ENCODE data around the gene HLA-F.

The HLA-F gene

DNA sequence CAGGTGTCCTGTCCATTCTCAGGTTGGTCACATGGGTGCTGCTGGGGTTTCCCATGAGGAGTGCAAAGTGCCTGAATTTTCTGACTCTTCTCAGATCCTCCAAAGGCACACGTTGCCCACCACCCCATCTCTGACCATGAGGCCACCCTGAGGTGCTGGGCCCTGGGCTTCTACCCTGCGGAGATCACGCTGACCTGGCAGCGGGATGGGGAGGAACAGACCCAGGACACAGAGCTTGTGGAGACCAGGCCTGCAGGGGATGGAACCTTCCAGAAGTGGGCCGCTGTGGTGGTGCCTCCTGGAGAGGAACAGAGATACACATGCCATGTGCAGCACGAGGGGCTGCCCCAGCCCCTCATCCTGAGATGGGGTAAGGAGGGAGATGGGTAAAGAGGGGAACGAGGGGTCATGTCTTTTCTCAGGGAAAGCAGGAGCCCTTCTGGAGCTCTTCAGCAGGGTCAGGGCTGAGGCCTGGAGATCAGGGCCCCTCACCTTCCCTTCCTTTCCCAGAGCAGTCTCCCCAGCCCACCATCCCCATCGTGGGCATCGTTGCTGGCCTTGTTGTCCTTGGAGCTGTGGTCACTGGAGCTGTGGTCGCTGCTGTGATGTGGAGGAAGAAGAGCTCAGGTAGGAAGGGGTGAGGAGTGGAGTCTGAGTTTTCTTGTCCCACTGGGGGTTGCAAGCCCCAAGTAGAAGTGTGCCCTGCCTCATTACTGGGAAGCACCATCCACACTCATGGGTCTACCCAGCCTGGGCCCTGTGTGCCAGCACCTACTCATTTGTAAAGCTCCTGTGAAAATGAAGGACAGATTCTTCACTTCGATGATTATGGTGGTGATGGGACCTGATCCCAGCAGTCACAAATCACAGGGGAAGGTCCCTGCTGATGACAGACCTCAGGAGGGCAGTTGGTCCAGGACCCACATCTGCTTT lies 2.0 kb downstream of the HLA-F start:
- no peak for DNase-seq (ENCODE audit: low spot score)

DNA sequence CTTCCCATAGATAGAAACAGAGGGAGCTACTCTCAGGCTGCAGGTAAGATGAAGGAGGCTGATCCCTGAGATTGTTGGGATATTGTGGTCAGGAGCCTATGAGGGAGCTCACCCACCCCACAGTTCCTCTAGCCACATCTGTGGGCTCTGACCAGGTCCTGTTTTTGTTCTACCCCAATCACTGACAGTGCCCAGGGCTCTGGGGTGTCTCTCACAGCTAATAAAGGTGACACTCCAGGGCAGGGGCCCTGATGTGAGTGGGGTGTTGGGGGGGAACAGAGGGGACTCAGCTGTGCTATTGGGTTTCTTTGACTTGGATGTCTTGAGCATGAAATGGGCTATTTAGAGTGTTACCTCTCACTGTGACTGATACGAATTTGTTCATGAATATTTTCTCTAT lies 2.8 kb downstream of the HLA-F start:
- no peak for DNase-seq (ENCODE audit: low spot score)

DNA sequence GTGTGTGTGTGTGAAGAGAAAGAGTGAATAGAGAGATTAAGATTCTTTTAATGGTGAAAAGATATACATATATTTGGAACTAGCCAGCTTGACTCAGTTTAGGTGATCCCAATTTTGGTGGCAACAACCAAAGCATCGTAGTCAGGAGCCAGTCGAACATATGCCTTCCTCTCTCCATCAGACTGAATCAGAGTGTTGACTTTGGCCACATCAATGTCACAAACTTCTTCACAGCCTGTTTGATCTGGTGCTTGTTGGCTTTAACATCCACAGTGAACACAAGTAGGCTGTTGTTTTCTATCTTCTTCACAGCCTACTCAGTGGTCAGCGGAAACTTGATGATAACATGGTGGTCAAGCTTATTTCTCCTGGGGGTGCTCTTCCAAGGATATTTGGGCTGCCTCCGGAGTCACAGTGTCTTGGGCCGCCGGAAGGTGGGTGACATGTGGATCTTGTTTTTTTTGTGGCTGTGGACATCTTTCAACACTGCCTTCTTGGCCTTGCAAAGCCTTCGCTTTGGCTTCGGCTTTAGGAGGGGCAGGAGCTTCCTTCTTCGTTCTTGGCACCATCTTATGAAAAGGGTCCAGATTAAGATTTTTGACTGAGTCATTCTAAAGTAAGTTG lies 3.4 kb downstream of the HLA-F start:
- DNase-seq (ENCODE audit: low spot score): no peak

DNA sequence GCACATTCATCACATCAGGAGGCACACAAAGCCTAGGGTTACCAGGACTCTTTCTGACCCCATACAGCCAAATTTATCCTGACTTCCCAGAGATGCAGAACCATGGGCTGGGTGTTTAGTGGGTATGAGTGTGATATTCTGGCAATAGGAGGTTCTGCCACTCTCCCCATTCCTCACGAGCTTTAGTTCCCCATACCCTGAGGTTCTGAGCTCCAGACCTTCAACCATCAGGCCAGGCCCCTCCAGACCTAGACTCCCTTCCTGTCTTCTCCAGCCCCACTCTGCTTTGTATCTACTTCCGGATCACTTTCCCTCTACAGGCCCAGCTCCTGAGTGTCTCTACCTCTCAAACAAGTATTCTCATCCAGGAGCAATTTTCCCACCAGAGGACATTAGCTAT lies 4.4 kb downstream of the HLA-F start:
- no peak for DNase-seq (ENCODE audit: low spot score)

- DNase-seq (ENCODE audit: low spot score): no peak
Observed at GRCh38 chr6:29728173-29728874, 5.1 kb downstream of the HLA-F start.

DNA sequence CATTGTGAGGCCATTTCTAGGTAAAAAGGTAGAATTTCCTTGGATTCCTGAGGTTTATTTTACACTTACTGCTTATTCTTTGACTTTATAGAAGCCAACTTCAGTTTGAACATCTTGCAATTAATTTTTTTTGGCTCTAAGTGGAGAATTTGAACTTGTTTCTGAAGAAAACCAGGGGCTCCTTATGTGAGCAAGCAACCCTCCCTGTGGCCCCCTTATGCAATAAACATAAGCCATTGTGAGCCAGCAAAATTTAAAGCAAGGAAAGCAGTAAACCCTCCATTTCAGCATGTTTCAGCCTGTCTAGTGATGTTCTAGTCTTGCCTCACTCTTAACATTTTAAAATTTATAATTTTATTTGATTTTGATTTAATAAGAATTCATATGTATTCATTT lies 5.6 kb downstream of the HLA-F start:
- no peak for DNase-seq (ENCODE audit: low spot score)

GRCh38 chr6:29729774-29730328 lies 6.6 kb downstream of the HLA-F start:
- no peak for DNase-seq (ENCODE audit: low spot score)

GRCh38 chr6:29730575-29731126 lies 7.4 kb downstream of the HLA-F start:
- no peak for DNase-seq (ENCODE audit: low spot score)

GRCh38 chr6:29731281-29731680 lies 8.0 kb downstream of the HLA-F start:
- no peak for DNase-seq (ENCODE audit: low spot score)

DNA sequence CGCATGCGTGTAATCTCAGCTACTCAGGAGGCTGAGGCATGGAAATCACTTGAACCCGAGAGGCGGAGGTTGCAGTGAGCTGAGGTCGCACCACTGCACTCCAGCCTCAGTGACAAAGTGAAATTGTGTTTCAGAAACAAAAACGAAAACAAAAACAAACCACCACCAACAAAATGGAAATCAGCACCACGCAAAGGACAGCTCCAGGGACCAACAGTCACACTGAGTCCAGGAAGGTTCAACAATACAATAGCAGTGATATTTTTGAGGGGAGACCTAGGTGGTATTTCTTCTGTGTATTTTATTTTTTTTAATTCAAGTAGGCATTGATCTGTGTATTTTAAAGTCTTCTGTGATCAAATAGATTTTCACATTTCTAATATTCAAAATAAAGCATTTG lies 9.8 kb downstream of the HLA-F start:
- DNase-seq (ENCODE audit: low spot score): no peak

DNA sequence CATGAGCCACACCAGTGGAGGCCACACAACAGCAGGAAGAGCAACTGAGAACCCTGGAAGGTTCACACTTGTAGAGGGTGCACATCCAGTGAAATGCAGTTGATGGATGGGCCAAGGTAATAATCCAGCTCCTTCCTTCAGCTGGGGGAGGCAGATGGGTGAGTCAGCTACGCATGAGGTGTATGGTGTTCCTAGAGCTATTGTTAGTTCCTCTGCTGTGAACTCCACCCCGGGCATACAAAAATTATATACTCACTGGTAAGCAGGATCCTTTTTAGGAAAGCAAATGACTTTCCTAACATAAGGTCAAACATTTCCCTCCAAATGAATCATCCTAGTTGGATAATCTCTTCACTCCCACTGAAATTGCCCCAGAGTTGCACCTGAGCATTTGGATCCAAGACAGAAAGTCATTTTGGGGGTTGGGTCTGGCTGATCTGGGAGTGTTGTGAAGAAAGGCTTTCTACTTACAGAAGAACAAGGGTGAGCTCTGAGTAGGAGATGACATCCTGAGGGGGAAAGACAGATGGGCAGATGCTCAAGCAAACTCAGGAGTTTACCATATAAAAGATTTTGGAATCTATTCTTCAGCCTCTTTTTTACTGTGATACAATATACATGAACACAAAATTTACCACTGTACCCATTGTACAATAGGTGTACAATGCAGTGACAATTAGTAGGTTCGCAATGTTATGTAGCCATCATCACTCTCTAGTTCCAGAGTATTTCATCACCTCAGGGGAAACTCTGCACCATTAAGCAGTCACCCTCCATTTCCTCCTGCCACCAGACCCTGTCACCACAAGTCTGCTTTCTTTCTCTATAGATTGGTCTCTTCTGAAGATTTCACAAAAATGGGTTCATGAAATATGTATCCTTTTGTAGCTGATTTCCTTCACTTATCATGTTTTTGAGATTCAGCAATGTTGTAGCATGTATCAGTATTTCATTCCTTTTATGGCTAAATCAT lies 11.1 kb downstream of the HLA-F start:
- no peak for DNase-seq (ENCODE audit: low spot score)

- no peak for DNase-seq (ENCODE audit: low spot score)
Observed at GRCh38 chr6:29736563-29736962, 13.3 kb downstream of the HLA-F start.

GRCh38 chr6:29737707-29738630 lies 14.7 kb downstream of the HLA-F start:
- DNase-seq (ENCODE audit: low spot score): peak; percentile 74

DNA sequence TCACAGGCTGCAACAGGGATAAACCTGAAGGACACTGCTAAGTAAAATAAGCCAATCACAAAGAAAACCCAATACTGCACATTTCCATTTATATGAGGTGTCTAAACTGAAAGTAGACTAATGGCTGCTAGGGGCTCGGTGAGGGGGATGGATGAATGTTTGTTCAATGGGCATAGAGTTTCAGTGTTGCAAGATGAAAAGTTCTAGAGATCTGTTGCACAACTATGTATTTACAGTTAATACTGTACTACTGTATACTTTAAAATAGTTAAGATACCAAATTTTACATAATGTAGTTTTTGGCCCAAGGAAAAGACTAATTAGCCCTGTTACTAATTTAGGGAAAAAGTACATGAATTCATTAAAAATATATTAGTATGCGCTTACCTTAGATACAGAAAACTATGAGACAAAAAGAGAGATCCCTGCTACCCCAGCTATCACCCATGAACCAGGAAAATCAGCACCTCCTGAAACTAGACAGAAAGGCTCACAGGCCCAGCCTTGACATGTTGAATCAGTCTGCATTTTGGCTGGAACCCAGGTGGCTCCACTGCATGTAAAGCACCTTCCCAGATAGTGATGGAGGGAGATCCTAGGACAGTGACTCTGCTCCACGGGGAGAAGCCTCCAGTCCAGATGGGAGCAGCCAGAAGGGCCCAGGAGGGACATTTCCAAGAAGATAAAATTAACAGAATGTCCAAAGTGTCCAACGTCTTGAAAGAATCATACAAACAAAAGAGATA lies 16.1 kb downstream of the HLA-F start:
- no peak for DNase-seq (ENCODE audit: low spot score)

GRCh38 chr6:29739882-29740261 lies 16.6 kb downstream of the HLA-F start:
- no peak for DNase-seq (ENCODE audit: low spot score)

- DNase-seq (ENCODE audit: low spot score): no peak
Observed at GRCh38 chr6:29741592-29741991, 18.4 kb downstream of the HLA-F start.

GRCh38 chr6:29742127-29742526 lies 18.9 kb downstream of the HLA-F start:
- no peak for DNase-seq (ENCODE audit: low spot score)

DNA sequence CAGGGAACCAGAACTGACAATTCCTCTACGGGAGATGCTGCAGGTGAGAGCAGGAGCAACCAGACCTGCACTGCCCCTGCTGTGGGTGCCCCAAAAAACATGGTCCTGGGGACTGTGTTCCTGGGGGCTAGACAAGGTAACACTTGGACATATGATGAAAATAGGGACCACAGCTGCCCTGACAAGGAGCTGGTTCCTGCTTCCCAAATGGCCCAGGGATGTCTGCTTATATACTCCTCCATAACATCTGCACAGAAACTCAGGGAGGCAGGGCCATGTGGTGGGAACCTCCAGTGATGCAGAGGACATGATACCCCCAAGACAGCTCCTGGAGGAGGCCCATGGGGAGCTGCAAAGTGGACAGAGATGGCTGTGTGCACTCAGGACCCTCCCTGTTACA lies 19.8 kb downstream of the HLA-F start:
- no peak for DNase-seq (ENCODE audit: low spot score)

GRCh38 chr6:29743568-29743967 lies 20.3 kb downstream of the HLA-F start:
- no peak for DNase-seq (ENCODE audit: low spot score)

Data from CD4-positive, alpha-beta T cell treated with Interleukin-15 for 4 hours (primary cell).